ENCODE results near the gene ANAPC13.

DNA sequence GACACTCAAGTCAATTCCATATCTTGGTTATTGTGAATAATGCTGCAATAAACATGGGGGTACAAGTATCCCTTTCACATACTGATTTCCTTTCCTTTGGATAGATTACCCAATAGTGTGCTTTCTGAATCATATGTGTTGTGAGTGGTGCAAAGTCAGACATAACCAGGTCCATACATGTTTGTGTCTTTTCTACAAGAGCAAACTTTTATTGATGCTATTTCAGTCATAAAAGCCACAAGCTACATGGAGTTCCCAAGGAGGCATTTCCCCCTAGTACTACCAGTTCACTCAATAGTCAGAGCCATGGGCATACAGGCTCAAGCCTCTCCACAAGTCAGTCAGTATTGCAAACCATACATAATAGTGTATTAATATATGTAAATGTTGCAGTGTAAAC lies 10.2 kb upstream of the ANAPC13 start:
- TF ChIP-seq, protein P1, sequence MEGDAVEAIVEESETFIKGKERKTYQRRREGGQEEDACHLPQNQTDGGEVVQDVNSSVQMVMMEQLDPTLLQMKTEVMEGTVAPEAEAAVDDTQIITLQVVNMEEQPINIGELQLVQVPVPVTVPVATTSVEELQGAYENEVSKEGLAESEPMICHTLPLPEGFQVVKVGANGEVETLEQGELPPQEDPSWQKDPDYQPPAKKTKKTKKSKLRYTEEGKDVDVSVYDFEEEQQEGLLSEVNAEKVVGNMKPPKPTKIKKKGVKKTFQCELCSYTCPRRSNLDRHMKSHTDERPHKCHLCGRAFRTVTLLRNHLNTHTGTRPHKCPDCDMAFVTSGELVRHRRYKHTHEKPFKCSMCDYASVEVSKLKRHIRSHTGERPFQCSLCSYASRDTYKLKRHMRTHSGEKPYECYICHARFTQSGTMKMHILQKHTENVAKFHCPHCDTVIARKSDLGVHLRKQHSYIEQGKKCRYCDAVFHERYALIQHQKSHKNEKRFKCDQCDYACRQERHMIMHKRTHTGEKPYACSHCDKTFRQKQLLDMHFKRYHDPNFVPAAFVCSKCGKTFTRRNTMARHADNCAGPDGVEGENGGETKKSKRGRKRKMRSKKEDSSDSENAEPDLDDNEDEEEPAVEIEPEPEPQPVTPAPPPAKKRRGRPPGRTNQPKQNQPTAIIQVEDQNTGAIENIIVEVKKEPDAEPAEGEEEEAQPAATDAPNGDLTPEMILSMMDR (IDR thresholded peaks at IDR 0.05) = no peak
- TF ChIP-seq FOSL2 (IDR thresholded peaks at IDR 0.05; ENCODE audit: borderline replicate concordance, low read depth) (no peak), NFIC (IDR thresholded peaks at IDR 0.05; ENCODE audit: borderline replicate concordance) (no peak), TCF12 (IDR thresholded peaks at IDR 0.05) (no peak), RCOR1 (IDR thresholded peaks at IDR 0.05; ENCODE audit: low read length) (no peak), NRF1 (IDR thresholded peaks at IDR 0.05; ENCODE audit: low read depth, low read length) (no peak)
- TF ChIP-seq, protein P2, sequence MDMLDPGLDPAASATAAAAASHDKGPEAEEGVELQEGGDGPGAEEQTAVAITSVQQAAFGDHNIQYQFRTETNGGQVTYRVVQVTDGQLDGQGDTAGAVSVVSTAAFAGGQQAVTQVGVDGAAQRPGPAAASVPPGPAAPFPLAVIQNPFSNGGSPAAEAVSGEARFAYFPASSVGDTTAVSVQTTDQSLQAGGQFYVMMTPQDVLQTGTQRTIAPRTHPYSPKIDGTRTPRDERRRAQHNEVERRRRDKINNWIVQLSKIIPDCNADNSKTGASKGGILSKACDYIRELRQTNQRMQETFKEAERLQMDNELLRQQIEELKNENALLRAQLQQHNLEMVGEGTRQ (IDR thresholded peaks at IDR 0.05; ENCODE audit: borderline replicate concordance, low read depth, low read length) = no peak
